Measurements from ENCODE around the gene KRTAP5-8.

DNA sequence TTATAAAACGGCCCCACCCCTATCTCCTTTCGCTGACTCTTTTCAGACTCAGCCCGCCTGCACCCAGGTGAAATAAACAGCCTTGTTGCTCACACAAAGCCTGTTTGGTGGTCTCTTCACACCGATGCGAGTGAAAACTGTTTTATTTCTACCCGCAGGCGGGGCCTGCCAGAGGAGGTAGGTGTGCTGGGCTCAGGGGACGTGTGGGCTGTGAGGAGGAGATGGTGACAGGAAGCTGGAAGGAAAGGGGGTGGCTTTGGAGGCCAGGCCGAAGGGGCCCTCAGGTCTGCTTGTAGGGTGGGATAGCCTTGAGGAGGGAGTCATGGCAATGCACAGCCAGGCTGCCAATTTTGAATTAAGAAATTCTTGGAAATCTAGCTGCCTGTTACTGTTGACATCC is 32.0 kb upstream of the KRTAP5-8 start:
- TF ChIP-seq POLR2A (IDR thresholded peaks at IDR 0.05; ENCODE audit: low read length) = no peak
- no peak for TF ChIP-seq GATA1 (IDR thresholded peaks at IDR 0.05; ENCODE audit: low read depth, low read length)
